Measurements from ENCODE around the gene DSG3.

- TF ChIP-seq ZBTB7A (CRISPR knock-in tag; IDR thresholded peaks at IDR 0.05) (no peak), NCOR1 (IDR thresholded peaks at IDR 0.05; ENCODE audit: borderline replicate concordance, low read length) (no peak), CTCF (CRISPR knock-in tag; IDR thresholded peaks at IDR 0.05) (no peak)
Observed at GRCh38 chr18:31428211-31428610, 19.3 kb upstream of the DSG3 start.
